ENCODE results near the gene KCNJ5. TPM values are rescaled to one million over a fixed set of nuclear protein-coding genes. Genes with fewer than 3 reads are reported as not detected.

The KCNJ5 gene
- total RNA-seq, 1 donor from 2014 or later, result 1.5 TPM

- no peak for TF ChIP-seq CTCF (IDR thresholded peaks at IDR 0.05)
- no peak for TF ChIP-seq POLR2A (IDR thresholded peaks at IDR 0.05)
- no peak for TF ChIP-seq POLR2AphosphoS5 (IDR thresholded peaks at IDR 0.05; ENCODE audit: insufficient read depth in 1 of 2, low read depth in 1 of 2)
- Histone ChIP-seq H3K36me3 (no peaks in the 10 kb centered on the region), H3K4me1 (no peaks in the 10 kb centered on the region), H3K9me3 (no peaks in the 10 kb centered on the region), H3K4me3 (no peak overlapping the region), H3K27ac (no peak overlapping the region), H3K27me3 (no peaks in the 10 kb centered on the region)
- intact Hi-C loops (cut with DNase I), result no loop called here
- no peak for DNase-seq (ENCODE audit: extremely low spot score in 2 of 2)
Measured at GRCh38 chr11:128877726-128878125, 13.4 kb upstream of the KCNJ5 start.

GRCh38 chr11:128878455-128878854 lies 12.7 kb upstream of the KCNJ5 start:
- Histone ChIP-seq H3K27me3 (no peaks in the 10 kb centered on the region), H3K4me1 (no peaks in the 10 kb centered on the region), H3K27ac (no peak overlapping the region), H3K4me3 (no peak overlapping the region), H3K36me3 (no peaks in the 10 kb centered on the region), H3K9me3 (no peaks in the 10 kb centered on the region)
- DNase-seq (ENCODE audit: extremely low spot score in 2 of 2), result no peak
- TF ChIP-seq CTCF (IDR thresholded peaks at IDR 0.05) (no peak), POLR2A (IDR thresholded peaks at IDR 0.05) (no peak), POLR2AphosphoS5 (IDR thresholded peaks at IDR 0.05; ENCODE audit: insufficient read depth in 1 of 2, low read depth in 1 of 2) (no peak)
- intact Hi-C loops (cut with DNase I), result no loop called here

GRCh38 chr11:128879817-128880216 lies 11.3 kb upstream of the KCNJ5 start:
- no peak overlapping the region for H3K27ac ChIP-seq
- no peaks in the 10 kb centered on the region for H3K27me3 ChIP-seq
- intact Hi-C loops (cut with DNase I), result loop anchor here (10.0 kb wide), 1 partner anchor 75 kb away; no protein-coding TSS in a partner anchor
- no peaks in the 10 kb centered on the region for H3K4me1 ChIP-seq
- no peak overlapping the region for H3K4me3 ChIP-seq
- no peaks in the 10 kb centered on the region for H3K36me3 ChIP-seq
- TF ChIP-seq CTCF (IDR thresholded peaks at IDR 0.05) (no peak), POLR2A (IDR thresholded peaks at IDR 0.05) (no peak), POLR2AphosphoS5 (IDR thresholded peaks at IDR 0.05; ENCODE audit: insufficient read depth in 1 of 2, low read depth in 1 of 2) (no peak)
- DNase-seq (ENCODE audit: extremely low spot score in 2 of 2), result no peak
- H3K9me3 ChIP-seq, result no peaks in the 10 kb centered on the region

GRCh38 chr11:128881221-128881620 lies 9.9 kb upstream of the KCNJ5 start:
- intact Hi-C loops (cut with DNase I), result loop anchor here (10.0 kb wide), 1 partner anchor 74 kb away; no protein-coding TSS in a partner anchor
- Histone ChIP-seq H3K9me3 (no peaks in the 10 kb centered on the region), H3K36me3 (no peaks in the 10 kb centered on the region), H3K27me3 (no peaks in the 10 kb centered on the region), H3K27ac (no peak overlapping the region), H3K4me3 (no peak overlapping the region), H3K4me1 (no peaks in the 10 kb centered on the region)
- no peak for DNase-seq (ENCODE audit: extremely low spot score in 2 of 2)
- no peak for TF ChIP-seq POLR2A (IDR thresholded peaks at IDR 0.05)
- no peak for TF ChIP-seq CTCF (IDR thresholded peaks at IDR 0.05)
- TF ChIP-seq POLR2AphosphoS5 (IDR thresholded peaks at IDR 0.05; ENCODE audit: insufficient read depth in 1 of 2, low read depth in 1 of 2), result no peak

- DNase-seq (ENCODE audit: extremely low spot score in 2 of 2), result no peak
- H3K4me3 ChIP-seq, result no peak overlapping the region
- no peaks in the 10 kb centered on the region for H3K36me3 ChIP-seq
- H3K27ac ChIP-seq, result no peak overlapping the region
- no peaks in the 10 kb centered on the region for H3K27me3 ChIP-seq
- no peaks in the 10 kb centered on the region for H3K9me3 ChIP-seq
- intact Hi-C loops (cut with DNase I), result loop anchor here (10.0 kb wide), 1 partner anchor 72 kb away; no protein-coding TSS in a partner anchor
- H3K4me1 ChIP-seq, result no peaks in the 10 kb centered on the region
- no peak for TF ChIP-seq POLR2AphosphoS5 (IDR thresholded peaks at IDR 0.05; ENCODE audit: insufficient read depth in 1 of 2, low read depth in 1 of 2)
- no peak for TF ChIP-seq POLR2A (IDR thresholded peaks at IDR 0.05)
Measured at GRCh38 chr11:128882451-128882850, 8.7 kb upstream of the KCNJ5 start.

Data from vagina (tissue), 2 donors.